ENCODE results near the gene VSTM2L. TPM values are rescaled to one million over a fixed set of nuclear protein-coding genes. Genes with fewer than 3 reads are reported as not detected.

Gene VSTM2L
- polyA plus RNA-seq, 2 donors = 0.26 to 0.57 TPM

DNA sequence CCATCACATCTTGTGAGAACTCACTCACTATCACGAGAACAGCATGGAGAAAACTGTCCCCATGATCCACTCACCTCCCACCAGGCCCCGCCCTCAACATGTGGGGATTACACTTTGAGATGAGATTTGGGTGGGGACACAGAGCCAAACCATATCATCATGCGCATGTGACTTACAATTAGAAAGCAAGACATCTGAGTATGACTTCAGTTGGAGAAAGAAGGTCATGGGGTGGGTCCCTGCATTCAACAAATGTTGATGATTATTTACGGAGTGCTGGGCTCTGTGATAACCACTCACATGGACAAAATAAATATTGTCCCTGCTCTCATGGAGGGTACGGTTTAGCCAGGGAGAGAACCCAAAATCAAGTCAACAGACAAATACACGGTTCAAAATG, 37.9 kb downstream of the VSTM2L start:
- H3K4me3 ChIP-seq (ENCODE audit: low read depth in 1 of 2, low read length in 2 of 2) = no peak overlapping the region
- WGBS, 2 donors = 77 to 79% methylated on average over 6 of the region's 6 CpGs
- H3K9me3 ChIP-seq (ENCODE audit: control insufficient read depth in 2 of 2, insufficient read depth in 1 of 2, low read depth in 1 of 2, low read length in 1 of 2) = no peaks in the 10 kb centered on the region
- no peaks in the 10 kb centered on the region for H3K4me1 ChIP-seq (ENCODE audit: control insufficient read depth in 2 of 2, insufficient read depth in 2 of 2, low read length in 1 of 2)
- no peaks in the 10 kb centered on the region for H3K36me3 ChIP-seq (ENCODE audit: control insufficient read depth in 2 of 2, insufficient read depth in 2 of 2, low read length in 1 of 2)
- H3K27me3 ChIP-seq (ENCODE audit: control insufficient read depth in 1 of 2, insufficient read depth in 2 of 2, low read length in 2 of 2) = no peaks in the 10 kb centered on the region
- no peak overlapping the region for H3K27ac ChIP-seq (ENCODE audit: low read depth in 2 of 2, low read length in 1 of 2)

DNA sequence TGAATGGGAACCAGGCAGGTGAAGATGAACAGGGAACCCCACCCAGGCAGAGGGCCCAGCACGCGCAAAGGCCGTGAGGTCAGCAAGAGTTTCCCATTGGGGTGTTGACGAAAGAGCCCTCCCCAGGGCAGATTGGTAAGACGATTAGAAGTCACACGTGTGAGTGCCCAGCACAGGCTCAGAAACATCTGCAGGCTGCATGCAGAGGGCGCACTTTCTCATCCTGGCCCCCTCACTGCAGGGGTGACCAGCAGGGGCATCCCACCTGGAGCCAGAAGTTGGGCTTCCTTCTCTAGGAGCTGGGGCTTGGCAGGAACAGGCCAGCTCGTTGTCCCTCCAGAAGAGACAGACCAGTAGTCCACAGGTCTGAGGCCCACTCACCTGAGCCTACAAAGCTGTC, 38.4 kb downstream of the VSTM2L start:
- no peak overlapping the region for H3K4me3 ChIP-seq (ENCODE audit: low read depth in 1 of 2, low read length in 2 of 2)
- no peaks in the 10 kb centered on the region for H3K9me3 ChIP-seq (ENCODE audit: control insufficient read depth in 2 of 2, insufficient read depth in 1 of 2, low read depth in 1 of 2, low read length in 1 of 2)
- no peaks in the 10 kb centered on the region for H3K4me1 ChIP-seq (ENCODE audit: control insufficient read depth in 2 of 2, insufficient read depth in 2 of 2, low read length in 1 of 2)
- 76 to 77% methylated on average over 8 of the region's 8 CpGs for WGBS, 2 donors
- H3K27me3 ChIP-seq (ENCODE audit: control insufficient read depth in 1 of 2, insufficient read depth in 2 of 2, low read length in 2 of 2) = no peaks in the 10 kb centered on the region
- no peaks in the 10 kb centered on the region for H3K36me3 ChIP-seq (ENCODE audit: control insufficient read depth in 2 of 2, insufficient read depth in 2 of 2, low read length in 1 of 2)
- H3K27ac ChIP-seq (ENCODE audit: low read depth in 2 of 2, low read length in 1 of 2) = no peak overlapping the region

DNA sequence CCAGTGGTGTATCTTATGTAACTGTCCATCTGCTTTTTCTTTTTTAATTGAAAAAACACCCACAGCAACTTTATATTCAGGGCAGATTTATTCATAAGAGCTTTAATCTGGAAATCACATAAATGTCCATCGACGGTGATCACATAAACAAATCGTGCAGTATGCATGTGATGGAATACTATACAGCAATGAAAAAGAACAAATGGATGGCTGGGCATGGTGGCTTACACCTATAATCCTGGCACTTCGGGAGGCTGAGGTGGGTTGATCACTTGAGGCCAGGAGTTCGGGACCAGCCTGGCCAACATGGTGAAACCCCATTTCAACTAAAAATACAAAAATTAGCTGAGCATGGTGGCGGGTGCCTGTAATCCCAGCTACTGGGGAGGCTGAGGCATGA, 39.1 kb downstream of the VSTM2L start:
- H3K36me3 ChIP-seq (ENCODE audit: control insufficient read depth in 2 of 2, insufficient read depth in 2 of 2, low read length in 1 of 2) = no peaks in the 10 kb centered on the region
- 90 to 92% methylated on average over 6 of the region's 6 CpGs for WGBS, 2 donors
- H3K27ac ChIP-seq (ENCODE audit: low read depth in 2 of 2, low read length in 1 of 2) = no peak overlapping the region
- no peaks in the 10 kb centered on the region for H3K9me3 ChIP-seq (ENCODE audit: control insufficient read depth in 2 of 2, insufficient read depth in 1 of 2, low read depth in 1 of 2, low read length in 1 of 2)
- no peaks in the 10 kb centered on the region for H3K27me3 ChIP-seq (ENCODE audit: control insufficient read depth in 1 of 2, insufficient read depth in 2 of 2, low read length in 2 of 2)
- H3K4me1 ChIP-seq (ENCODE audit: control insufficient read depth in 2 of 2, insufficient read depth in 2 of 2, low read length in 1 of 2) = no peaks in the 10 kb centered on the region
- H3K4me3 ChIP-seq (ENCODE audit: low read depth in 1 of 2, low read length in 2 of 2) = no peak overlapping the region

DNA sequence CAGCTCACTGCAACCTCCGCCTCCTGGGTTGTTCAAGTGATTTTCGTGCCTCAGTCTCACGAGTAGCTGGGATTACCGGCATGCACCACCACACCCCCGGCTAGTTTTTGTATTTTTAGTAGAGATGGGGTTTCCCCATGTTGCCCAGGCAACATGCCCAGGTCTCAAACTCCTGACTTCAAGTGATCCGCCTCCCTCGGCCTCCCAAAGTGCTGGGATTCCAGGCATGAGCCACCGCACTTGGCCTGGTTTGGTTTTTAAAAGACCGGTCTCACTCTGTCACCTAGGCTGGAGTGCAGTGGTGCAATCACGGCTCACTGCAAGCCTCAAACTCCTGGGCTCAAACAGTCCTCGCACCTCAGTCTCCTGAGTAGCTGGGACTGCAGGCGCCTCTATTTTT, 40.1 kb downstream of the VSTM2L start:
- H3K27me3 ChIP-seq (ENCODE audit: control insufficient read depth in 1 of 2, insufficient read depth in 2 of 2, low read length in 2 of 2) = no peaks in the 10 kb centered on the region
- H3K27ac ChIP-seq (ENCODE audit: low read depth in 2 of 2, low read length in 1 of 2) = no peak overlapping the region
- no peaks in the 10 kb centered on the region for H3K36me3 ChIP-seq (ENCODE audit: control insufficient read depth in 2 of 2, insufficient read depth in 2 of 2, low read length in 1 of 2)
- peaks cover 0 to 2% of the 10 kb centered on the region in 2 donors for H3K9me3 ChIP-seq (ENCODE audit: control insufficient read depth in 2 of 2, insufficient read depth in 1 of 2, low read depth in 1 of 2, low read length in 1 of 2)
- 58 to 70% methylated on average over 12 of the region's 12 CpGs for WGBS, 2 donors
- no peaks in the 10 kb centered on the region for H3K4me1 ChIP-seq (ENCODE audit: control insufficient read depth in 2 of 2, insufficient read depth in 2 of 2, low read length in 1 of 2)
- H3K4me3 ChIP-seq (ENCODE audit: low read depth in 1 of 2, low read length in 2 of 2) = no peak overlapping the region

DNA sequence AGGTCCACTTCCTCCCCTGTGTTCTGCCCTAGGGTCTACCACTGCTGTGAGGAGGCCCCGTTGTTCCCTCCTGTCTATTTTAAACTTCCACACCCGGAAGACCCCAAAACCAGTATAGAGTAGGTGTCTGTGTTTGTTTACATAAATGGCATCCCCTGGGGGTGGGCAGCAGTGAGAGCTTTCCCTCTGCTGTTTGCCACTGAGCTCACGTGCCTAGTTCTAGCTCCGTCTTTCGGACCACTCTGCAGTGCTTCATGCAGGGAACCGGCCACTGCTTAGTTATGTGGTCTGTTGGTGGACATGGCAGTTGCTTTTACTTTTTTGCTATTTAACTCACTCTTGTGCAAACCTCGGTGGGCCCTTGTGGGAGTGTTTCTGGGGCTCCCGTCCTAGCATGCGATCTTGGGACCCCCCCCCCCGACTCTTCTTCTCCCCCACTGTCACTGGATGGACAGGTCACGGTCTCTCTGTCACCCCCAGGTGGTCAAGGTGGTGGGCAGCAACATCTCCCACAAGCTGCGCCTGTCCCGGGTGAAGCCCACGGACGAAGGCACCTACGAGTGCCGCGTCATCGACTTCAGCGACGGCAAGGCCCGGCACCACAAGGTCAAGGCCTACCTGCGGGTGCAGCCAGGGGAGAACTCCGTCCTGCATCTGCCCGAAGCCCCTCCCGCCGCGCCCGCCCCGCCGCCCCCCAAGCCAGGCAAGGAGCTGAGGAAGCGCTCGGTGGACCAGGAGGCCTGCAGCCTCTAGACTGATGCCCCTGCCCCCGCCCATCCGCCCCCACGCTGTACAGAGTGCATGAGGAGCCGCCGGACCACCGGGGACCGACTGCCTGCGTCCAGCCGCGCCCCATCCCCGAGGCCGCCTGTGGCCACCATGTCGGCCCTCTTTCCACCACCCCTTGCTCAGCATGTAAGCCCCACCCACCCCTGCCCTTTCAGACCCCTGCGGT, 40.9 kb downstream of the VSTM2L start:
- Histone ChIP-seq H3K9me3 (ENCODE audit: control insufficient read depth in 2 of 2, insufficient read depth in 1 of 2, low read depth in 1 of 2, low read length in 1 of 2) (peaks cover 0 to 2% of the 10 kb centered on the region in 2 donors), H3K4me1 (ENCODE audit: control insufficient read depth in 2 of 2, insufficient read depth in 2 of 2, low read length in 1 of 2) (no peaks in the 10 kb centered on the region), H3K36me3 (ENCODE audit: control insufficient read depth in 2 of 2, insufficient read depth in 2 of 2, low read length in 1 of 2) (no peaks in the 10 kb centered on the region), H3K27me3 (ENCODE audit: control insufficient read depth in 1 of 2, insufficient read depth in 2 of 2, low read length in 2 of 2) (no peaks in the 10 kb centered on the region), H3K4me3 (ENCODE audit: low read depth in 1 of 2, low read length in 2 of 2) (no peak overlapping the region), H3K27ac (ENCODE audit: low read depth in 2 of 2, low read length in 1 of 2) (no peak overlapping the region)
- 86 to 88% methylated on average over 34 to 47 of the region's 47 CpGs for WGBS, 2 donors

DNA sequence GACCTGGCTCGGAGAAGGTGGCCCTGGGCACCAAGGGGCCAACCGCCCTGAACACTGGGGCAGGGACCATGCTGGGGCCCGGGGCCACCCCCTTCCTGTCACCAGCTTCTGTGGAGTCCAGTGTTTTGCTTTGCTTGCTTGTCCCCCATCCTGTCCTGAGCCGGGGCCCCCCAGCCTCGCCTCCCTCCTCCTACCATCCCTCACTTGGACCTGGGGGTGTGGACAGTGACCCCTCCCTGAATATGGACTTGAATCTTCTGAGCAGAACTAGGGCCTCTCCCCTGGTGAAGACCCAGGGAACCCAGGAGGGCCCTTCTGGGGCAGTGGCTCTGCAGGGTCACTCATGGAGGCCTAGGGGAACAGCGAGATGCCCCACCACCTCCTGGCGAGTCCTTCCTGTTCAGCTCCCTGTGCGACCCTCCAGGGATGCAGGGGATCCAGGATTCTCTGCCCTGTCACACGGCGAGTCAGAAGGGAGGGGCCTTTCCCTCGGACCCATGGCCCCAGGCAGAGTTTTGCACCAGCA, 41.6 kb downstream of the VSTM2L start:
- Histone ChIP-seq H3K9me3 (ENCODE audit: control insufficient read depth in 2 of 2, insufficient read depth in 1 of 2, low read depth in 1 of 2, low read length in 1 of 2) (peaks cover 0 to 2% of the 10 kb centered on the region in 2 donors), H3K27ac (ENCODE audit: low read depth in 2 of 2, low read length in 1 of 2) (no peak overlapping the region), H3K36me3 (ENCODE audit: control insufficient read depth in 2 of 2, insufficient read depth in 2 of 2, low read length in 1 of 2) (no peaks in the 10 kb centered on the region), H3K27me3 (ENCODE audit: control insufficient read depth in 1 of 2, insufficient read depth in 2 of 2, low read length in 2 of 2) (no peaks in the 10 kb centered on the region), H3K4me3 (ENCODE audit: low read depth in 1 of 2, low read length in 2 of 2) (no peak overlapping the region), H3K4me1 (ENCODE audit: control insufficient read depth in 2 of 2, insufficient read depth in 2 of 2, low read length in 1 of 2) (no peaks in the 10 kb centered on the region)
- WGBS, 2 donors = 75% methylated on average over 11 of the region's 11 CpGs

DNA sequence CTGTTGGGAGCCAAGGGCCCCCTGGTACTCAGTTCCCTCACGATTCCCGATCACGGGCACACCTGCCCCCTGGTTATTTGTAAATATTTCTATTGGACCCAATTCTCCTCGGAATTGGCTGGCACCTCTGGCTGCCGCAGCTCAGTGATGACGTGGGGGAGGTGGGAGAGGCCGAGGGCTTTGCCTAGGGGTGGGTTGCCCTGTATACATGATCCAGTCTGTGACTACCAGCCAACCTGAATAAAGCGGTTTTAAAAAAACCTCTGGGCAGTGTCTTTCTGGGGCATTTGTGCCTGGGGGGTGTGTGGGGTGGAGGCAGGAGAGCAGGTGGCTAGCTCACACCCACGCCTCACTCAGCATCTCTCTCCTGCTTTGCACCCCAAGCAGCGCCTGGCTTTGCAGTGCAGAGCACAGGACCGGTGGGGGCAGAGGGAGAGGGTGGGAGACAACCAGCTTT, 42.2 kb downstream of the VSTM2L start:
- Histone ChIP-seq H3K27ac (ENCODE audit: low read depth in 2 of 2, low read length in 1 of 2) (no peak overlapping the region), H3K9me3 (ENCODE audit: control insufficient read depth in 2 of 2, insufficient read depth in 1 of 2, low read depth in 1 of 2, low read length in 1 of 2) (peaks cover 0 to 2% of the 10 kb centered on the region in 2 donors), H3K36me3 (ENCODE audit: control insufficient read depth in 2 of 2, insufficient read depth in 2 of 2, low read length in 1 of 2) (no peaks in the 10 kb centered on the region), H3K4me1 (ENCODE audit: control insufficient read depth in 2 of 2, insufficient read depth in 2 of 2, low read length in 1 of 2) (no peaks in the 10 kb centered on the region), H3K4me3 (ENCODE audit: low read depth in 1 of 2, low read length in 2 of 2) (no peak overlapping the region), H3K27me3 (ENCODE audit: control insufficient read depth in 1 of 2, insufficient read depth in 2 of 2, low read length in 2 of 2) (no peaks in the 10 kb centered on the region)
- 30 to 37% methylated on average over 11 of the region's 11 CpGs for WGBS, 2 donors

DNA sequence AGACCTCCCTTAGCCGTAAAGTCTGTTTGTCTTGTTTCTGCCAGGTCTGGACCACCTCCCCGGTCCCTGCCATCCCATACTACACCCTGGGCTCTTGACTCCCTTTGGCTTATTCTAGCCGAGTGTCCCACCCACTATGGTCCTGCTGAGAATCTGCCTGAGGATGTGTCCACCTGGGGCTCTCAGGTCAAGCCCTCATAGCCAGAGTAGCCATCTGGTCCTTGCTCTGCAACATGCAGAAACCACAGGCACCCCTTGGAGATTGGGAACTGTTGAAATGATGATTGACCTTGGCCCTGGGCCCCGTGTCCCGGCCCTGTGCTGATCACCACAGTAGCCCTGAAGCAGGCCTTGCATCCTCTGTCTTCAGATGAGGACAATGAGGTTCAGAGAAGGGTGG, 44.0 kb downstream of the VSTM2L start:
- Histone ChIP-seq H3K9me3 (ENCODE audit: control insufficient read depth in 2 of 2, insufficient read depth in 1 of 2, low read depth in 1 of 2, low read length in 1 of 2) (peaks cover 0 to 2% of the 10 kb centered on the region in 2 donors), H3K4me3 (ENCODE audit: low read depth in 1 of 2, low read length in 2 of 2) (no peak overlapping the region), H3K4me1 (ENCODE audit: control insufficient read depth in 2 of 2, insufficient read depth in 2 of 2, low read length in 1 of 2) (no peaks in the 10 kb centered on the region), H3K27ac (ENCODE audit: low read depth in 2 of 2, low read length in 1 of 2) (no peak overlapping the region), H3K27me3 (ENCODE audit: control insufficient read depth in 1 of 2, insufficient read depth in 2 of 2, low read length in 2 of 2) (no peaks in the 10 kb centered on the region), H3K36me3 (ENCODE audit: control insufficient read depth in 2 of 2, insufficient read depth in 2 of 2, low read length in 1 of 2) (no peaks in the 10 kb centered on the region)
- 88 to 90% methylated on average over 5 of the region's 5 CpGs for WGBS, 2 donors

DNA sequence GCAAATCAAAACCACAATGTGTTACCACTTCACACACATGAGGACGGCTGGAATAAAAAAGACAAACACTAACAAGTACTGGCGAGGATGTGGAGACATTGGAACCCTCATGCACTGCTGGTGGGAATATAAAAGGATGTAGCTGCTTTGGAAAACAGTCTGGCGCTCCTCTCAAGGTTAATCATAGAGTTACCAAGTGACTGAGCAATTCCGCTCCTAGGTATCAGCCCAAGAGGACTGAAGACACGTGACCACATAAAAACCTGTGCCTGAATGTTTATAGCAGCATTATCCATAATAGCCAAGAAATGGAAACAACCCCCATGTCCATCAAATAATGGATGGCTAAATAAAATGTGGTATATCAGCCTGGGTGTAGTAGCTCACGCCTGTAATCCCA, 45.0 kb downstream of the VSTM2L start:
- Histone ChIP-seq H3K9me3 (ENCODE audit: control insufficient read depth in 2 of 2, insufficient read depth in 1 of 2, low read depth in 1 of 2, low read length in 1 of 2) (peaks cover 0 to 2% of the 10 kb centered on the region in 2 donors), H3K4me3 (ENCODE audit: low read depth in 1 of 2, low read length in 2 of 2) (no peak overlapping the region), H3K36me3 (ENCODE audit: control insufficient read depth in 2 of 2, insufficient read depth in 2 of 2, low read length in 1 of 2) (no peaks in the 10 kb centered on the region), H3K27me3 (ENCODE audit: control insufficient read depth in 1 of 2, insufficient read depth in 2 of 2, low read length in 2 of 2) (no peaks in the 10 kb centered on the region), H3K4me1 (ENCODE audit: control insufficient read depth in 2 of 2, insufficient read depth in 2 of 2, low read length in 1 of 2) (no peaks in the 10 kb centered on the region), H3K27ac (ENCODE audit: low read depth in 2 of 2, low read length in 1 of 2) (no peak overlapping the region)
- WGBS, 2 donors = 89% methylated on average over 6 of the region's 6 CpGs

All from esophagus (tissue), 2 donors.